ENCODE results near the gene ASCC3.

GRCh38 chr6:100904316-100904715, 23.2 kb upstream of the ASCC3 start:
- TF ChIP-seq CTCF (IDR thresholded peaks at IDR 0.05): no peak
- TF ChIP-seq EZH2 (IDR thresholded peaks at IDR 0.05; ENCODE audit: borderline replicate concordance, insufficient read depth, low read depth, low read length, poor library complexity, severe bottlenecking): no peak
